NB4 (cell line): ENCODE results near the gene MARCKS.
"Not testable (repeated sequence)": the region's sequence is repeated elsewhere in the genome, so short reads cannot be mapped to it uniquely, and the experiment has no call there.

Source experiments
- CTCF ChIP-seq: IDR thresholded peaks from one replicate; pipeline ENCODE4 v1.5.1; 2012; ENCODE audit warnings: low read depth, low read length
- MYC ChIP-seq: IDR thresholded peaks from 2 replicates; pipeline ENCODE4 v1.6.1; 2011; ENCODE audit warnings: low read depth, low read length
- TF ChIP-seq, protein P1 (sequence below): IDR thresholded peaks from 2 replicates; pipeline ENCODE4 v1.6.1; 2011; ENCODE audit warnings: low read depth, low read length

GRCh38 chr6:113910285-113910684, 53.1 kb downstream of the MARCKS start:
- not testable (repeated sequence) for TF ChIP-seq CTCF, MYC
- TF ChIP-seq, protein P1, sequence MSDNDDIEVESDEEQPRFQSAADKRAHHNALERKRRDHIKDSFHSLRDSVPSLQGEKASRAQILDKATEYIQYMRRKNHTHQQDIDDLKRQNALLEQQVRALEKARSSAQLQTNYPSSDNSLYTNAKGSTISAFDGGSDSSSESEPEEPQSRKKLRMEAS, result not testable (repeated sequence)
